IMR-90 (cell line): ENCODE data around the gene FGF21. TPM values are rescaled to one million over a fixed set of nuclear protein-coding genes. Genes with fewer than 3 reads are reported as not detected.

Experiments
- ATAC-seq: fragments of 200-7000 bp; cut with Tn5 transposase; 2 replicates; pipeline ENCODE4 v1.9.1; 2020; ENCODE audit warnings: low read depth, mild to moderate bottlenecking, moderate library complexity
- BruUV-seq: library from RNA; stranded (reverse); fragments of 400-500 nt; replicated peaks from 2 replicates; lab custom pipeline; 2021; lab: Mats Ljungman, UMichigan
- CTCF ChIA-PET: fragments of 300-600 bp; formaldehyde crosslinking; extraction: SDS; loops from one replicate; lab custom pipeline; 2021; ENCODE audit warnings: antibody characterized with exemption; lab: Yijun Ruan, JAX
- POLR2A ChIA-PET: fragments of 300-600 bp; sonication (Branson Sonifier 250); formaldehyde crosslinking; loops from one replicate; lab custom pipeline; 2022; ENCODE audit warnings: antibody characterized with exemption; ENCODE audit not compliant: unreplicated experiment; lab: Charles Lee
- DNase-seq: peaks from one replicate; pipeline ENCODE4 v3.0.0; 2013
- H2AFZ ChIP-seq: replicated peaks from 2 replicates; pipeline ENCODE3; 2013; ENCODE audit warnings: low read length, mild to moderate bottlenecking; ENCODE audit not compliant: poor library complexity
- H2AK5ac ChIP-seq: 2 replicates; pipeline ENCODE4 v1.6.1; 2013; ENCODE audit warnings: low read depth, low read length, inconsistent platforms
- H2AK9ac ChIP-seq: replicated peaks from 2 replicates; pipeline ENCODE3; 2013; ENCODE audit warnings: mild to moderate bottlenecking, low read depth, low read length, moderate library complexity; ENCODE audit not compliant: poor library complexity
- H2BK120ac ChIP-seq: 2 replicates; pipeline ENCODE4 v1.6.1; 2013; ENCODE audit warnings: low read depth, low read length, inconsistent platforms
- H2BK15ac ChIP-seq: 3 replicates; pipeline ENCODE4 v1.6.1; 2013; ENCODE audit warnings: low read depth, low read length, inconsistent platforms
- H2BK20ac ChIP-seq: 2 replicates; pipeline ENCODE4 v1.6.1; 2013; ENCODE audit warnings: low read depth, mild to moderate bottlenecking, inconsistent platforms, low read length, moderate library complexity
- H2BK5ac ChIP-seq: 2 replicates; pipeline ENCODE4 v1.6.1; 2013; ENCODE audit warnings: mild to moderate bottlenecking, low read depth, low read length, inconsistent platforms; ENCODE audit not compliant: poor library complexity, severe bottlenecking
- H3K14ac ChIP-seq: replicated peaks from 2 replicates; pipeline ENCODE4 v1.6.1; 2013; ENCODE audit warnings: low read depth, low read length, inconsistent platforms
- H3K18ac ChIP-seq: 2 replicates; pipeline ENCODE4 v1.6.1; 2013; ENCODE audit warnings: low read depth, low read length, control low read depth
- H3K23ac ChIP-seq: 2 replicates; pipeline ENCODE4 v1.6.1; 2013; ENCODE audit warnings: low read depth, low read length, inconsistent platforms
- H3K27ac ChIP-seq: 2 replicates; pipeline ENCODE4 v1.5.1; 2013; ENCODE audit warnings: mild to moderate bottlenecking, control low read depth, low read length; ENCODE audit not compliant: insufficient read depth
- H3K27me3 ChIP-seq: 2 replicates; pipeline ENCODE4 v1.6.1; 2013; ENCODE audit warnings: low read length; ENCODE audit not compliant: control insufficient read depth, insufficient read depth
- H3K36me3 ChIP-seq: 2 replicates; pipeline ENCODE4 v1.6.1; 2013; ENCODE audit warnings: low read length, mixed read lengths; ENCODE audit not compliant: control insufficient read depth, insufficient read depth
- H3K4ac ChIP-seq: 2 replicates; pipeline ENCODE4 v1.6.1; 2013; ENCODE audit warnings: low read depth, low read length, inconsistent platforms
- H3K4me1 ChIP-seq: 2 replicates; pipeline ENCODE4 v1.6.1; 2013; ENCODE audit warnings: low read length, mixed read lengths; ENCODE audit not compliant: control insufficient read depth, insufficient read depth
- H3K4me2 ChIP-seq: 2 replicates; pipeline ENCODE4 v1.6.1; 2013; ENCODE audit warnings: low read depth, mild to moderate bottlenecking, control low read depth, low read length, moderate library complexity
- H3K4me3 ChIP-seq: 2 replicates; pipeline ENCODE4 v1.5.1; 2013; ENCODE audit warnings: low read depth, mild to moderate bottlenecking, control low read depth, low read length, moderate library complexity; ENCODE audit not compliant: insufficient read depth
- H3K56ac ChIP-seq: 2 replicates; pipeline ENCODE4 v1.6.1; 2013; ENCODE audit warnings: low read length, inconsistent platforms; ENCODE audit not compliant: insufficient read depth; ENCODE audit errors: extremely low read depth
- H3K79me1 ChIP-seq, 2 experiments: 2 replicates each; pipeline ENCODE4 v1.6.1; 2013; ENCODE audit warnings: low read length in 2 of 2, inconsistent platforms in 1 of 2, low read depth in 1 of 2
- H3K9ac ChIP-seq: 2 replicates; pipeline ENCODE4 v1.6.1; 2013; ENCODE audit warnings: low read depth, low read length, control low read depth
- H3K9me1 ChIP-seq: 2 replicates; pipeline ENCODE4 v1.6.1; 2013; ENCODE audit warnings: low read length, inconsistent platforms; ENCODE audit not compliant: insufficient read depth
- H3K9me3 ChIP-seq: 2 replicates; pipeline ENCODE4 v1.6.1; 2013; ENCODE audit warnings: low read length; ENCODE audit not compliant: control insufficient read depth, insufficient read depth
- H4K20me1 ChIP-seq: 2 replicates; pipeline ENCODE4 v1.6.1; 2013; ENCODE audit warnings: low read length, inconsistent platforms; ENCODE audit not compliant: insufficient read depth
- H4K5ac ChIP-seq: 2 replicates; pipeline ENCODE4 v1.6.1; 2013; ENCODE audit warnings: mild to moderate bottlenecking, low read depth, low read length, control low read depth
- H4K8ac ChIP-seq, 2 experiments: 2 replicates each; pipeline ENCODE4 v1.6.1; 2013; ENCODE audit warnings: low read depth in 2 of 2, low read length in 2 of 2, control low read depth in 1 of 2, inconsistent platforms in 1 of 2
- H4K91ac ChIP-seq: 2 replicates; pipeline ENCODE4 v1.6.1; 2013; ENCODE audit warnings: low read depth, low read length, inconsistent platforms; ENCODE audit not compliant: insufficient read depth
- BHLHE40 ChIP-seq: fragments of 150-350 bp; IDR thresholded peaks from 2 replicates; pipeline ENCODE4 v1.6.1; 2016; ENCODE audit warnings: mild to moderate bottlenecking, low read depth, low read length
- CEBPB ChIP-seq: IDR thresholded peaks from 2 replicates; pipeline ENCODE4 v1.6.1; 2012; ENCODE audit warnings: low read depth, low read length, improper control_type of control experiment
- NFE2L2 ChIP-seq: fragments of 150-350 bp; IDR thresholded peaks from 2 replicates; pipeline ENCODE4 v1.6.1; 2016; ENCODE audit warnings: low read depth, mild to moderate bottlenecking, low read length
- POLR2A ChIP-seq: IDR thresholded peaks from 2 replicates; pipeline ENCODE4 v1.6.1; 2012; ENCODE audit warnings: mild to moderate bottlenecking, low read depth, low read length
- WGBS, 2 experiments: methylation state at CpG; one replicate each; pipeline versions ENCODE4 v1.1.5 to v1.1.7; 2013; ENCODE audit warnings: missing lambda C conversion rate in 2 of 2; ENCODE audit not compliant: insufficient read length in 1 of 2; ENCODE audit errors: extremely low coverage in 2 of 2; 5-methylcytosine and 5-hydroxymethylcytosine counted together
- dilution Hi-C: fragments of 300-500 bp; cut with HindIII; formaldehyde crosslinking; loops from one replicate; pipeline ENCODE4 v1.14.3; 2018; ENCODE audit warnings: low sequenced_read_pairs; ENCODE audit not compliant: unreplicated experiment
- in situ Hi-C: fragments of 300-500 bp; cut with MboI; formaldehyde crosslinking; loops from 3 replicates; pipeline ENCODE4 v1.14.3; 2019; ENCODE audit warnings: low sequenced_read_pairs, inconsistent platforms, mixed read lengths
- intact Hi-C: fragments of 100-400 bp; cut with micrococcal nuclease; formaldehyde crosslinking; loops from 2 replicates; pipeline ENCODE4 v1.10.0; 2022
- polyA plus RNA-seq, 3 experiments: library from polyadenylated mRNA; depleted of rRNA; stranded (reverse); fragments of >200 nt; gene quantifications; 2 replicates each; pipeline ENCODE4 v1.2.3, GENCODE V29; 2012; ENCODE audit warnings: low replicate concordance in 1 of 3
- total RNA-seq: library from RNA; depleted of rRNA; stranded (reverse); fragments of >200 nt; gene quantifications from 2 replicates; pipeline ENCODE4 v1.2.3, GENCODE V29; 2012
- TF ChIP-seq, protein P1 (sequence below): fragments of 150-350 bp; IDR thresholded peaks from 2 replicates; pipeline ENCODE4 v1.6.1; 2017; ENCODE audit warnings: mild to moderate bottlenecking, antibody characterized with exemption, low read length, low read depth
- TF ChIP-seq, protein P2 (sequence below): conservative IDR thresholded peaks from 2 replicates; pipeline ENCODE4 v1.5.1; 2012; ENCODE audit warnings: mild to moderate bottlenecking, low read depth, low read length, improper control_type of control experiment

Gene FGF21
- total and polyA plus RNA-seq, 2 of the 4 experiments (the other 2 are of a cell fraction): not detected

DNA sequence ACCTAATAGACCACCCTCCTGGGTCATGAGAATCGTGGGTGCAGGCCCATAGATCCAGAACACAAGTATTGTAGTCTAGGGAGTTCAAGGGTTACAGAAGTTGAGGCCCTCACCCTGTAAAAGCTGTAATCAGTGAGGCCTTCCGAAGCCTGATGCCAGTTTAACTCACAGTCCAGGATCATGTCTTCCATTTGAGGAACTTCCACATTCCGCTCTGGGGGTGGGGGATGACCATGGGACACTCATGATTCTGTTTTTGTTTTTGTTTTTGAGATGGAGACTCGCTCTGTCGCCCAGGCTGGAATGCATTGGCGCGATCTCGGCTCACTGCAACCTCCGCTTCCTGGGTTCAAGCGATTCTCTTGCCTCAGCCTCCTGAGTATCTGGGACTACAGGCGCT, 13.2 kb upstream of the FGF21 start (continued):
- TF ChIP-seq, protein P1, sequence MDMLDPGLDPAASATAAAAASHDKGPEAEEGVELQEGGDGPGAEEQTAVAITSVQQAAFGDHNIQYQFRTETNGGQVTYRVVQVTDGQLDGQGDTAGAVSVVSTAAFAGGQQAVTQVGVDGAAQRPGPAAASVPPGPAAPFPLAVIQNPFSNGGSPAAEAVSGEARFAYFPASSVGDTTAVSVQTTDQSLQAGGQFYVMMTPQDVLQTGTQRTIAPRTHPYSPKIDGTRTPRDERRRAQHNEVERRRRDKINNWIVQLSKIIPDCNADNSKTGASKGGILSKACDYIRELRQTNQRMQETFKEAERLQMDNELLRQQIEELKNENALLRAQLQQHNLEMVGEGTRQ: no peak

DNA sequence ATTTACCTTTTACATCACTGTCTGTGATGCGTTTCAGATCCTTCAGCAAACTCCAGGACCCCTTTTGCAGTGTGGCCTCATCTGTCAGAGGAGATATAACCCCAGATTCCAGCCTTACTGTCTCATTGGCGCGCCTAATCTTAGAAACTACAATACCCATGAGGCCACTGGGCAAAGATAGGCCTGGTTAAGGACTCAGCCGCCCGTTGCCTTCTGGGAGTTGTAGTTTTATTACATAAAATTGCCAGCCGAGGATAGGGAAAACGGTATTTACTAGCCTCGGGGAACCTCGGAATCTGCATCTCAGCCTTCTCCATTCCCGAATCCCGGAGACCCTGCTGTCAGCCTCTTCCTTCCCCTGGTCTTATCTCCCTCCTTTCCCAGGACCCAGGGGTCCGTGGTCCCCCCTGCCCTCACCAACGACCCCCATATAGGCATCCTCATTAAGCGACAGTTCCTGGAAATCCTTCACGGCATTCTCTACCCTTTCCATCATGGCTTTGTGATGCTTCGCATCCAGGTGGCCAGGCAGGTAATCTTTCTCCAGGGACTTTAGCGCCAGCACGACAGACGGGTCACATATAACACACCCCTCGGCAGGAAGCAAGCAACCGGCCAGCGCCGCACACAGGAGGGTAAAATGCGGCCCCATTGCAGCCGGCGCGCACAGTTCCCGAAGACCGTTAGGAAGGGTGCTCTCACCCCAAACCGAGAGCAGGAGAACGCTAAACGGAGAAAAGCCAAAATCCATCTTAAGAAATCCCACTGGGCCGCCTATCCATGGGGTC, 9.9 kb upstream of the FGF21 start:
- no peak overlapping the region for H4K5ac ChIP-seq
- H3K18ac ChIP-seq: no peak overlapping the region
- H3K4ac ChIP-seq: no peak overlapping the region
- ChIA-PET CTCF (no interaction called here), POLR2A (no interaction called here)
- no peak overlapping the region for H3K56ac ChIP-seq
- 24% methylated on average over 9 of the region's 33 CpGs; no CpG with 5 or more reads in 1 of the 2 experiments for WGBS, 2 experiments
- H4K8ac ChIP-seq: no peak overlapping the region
- peak overlapping the region; percentile 63 for H2AFZ ChIP-seq
- no peaks in the 10 kb centered on the region for H3K79me1 ChIP-seq
- H3K4me1 ChIP-seq: no peaks in the 10 kb centered on the region
- no peak overlapping the region for H3K14ac ChIP-seq
- no peak overlapping the region for H3K27ac ChIP-seq
- no peaks in the 10 kb centered on the region for H3K9me1 ChIP-seq
- H3K36me3 ChIP-seq: no peaks in the 10 kb centered on the region
- no peak overlapping the region for H3K4me2 ChIP-seq
- no peak overlapping the region for H2BK120ac ChIP-seq
- H3K9me3 ChIP-seq: no peaks in the 10 kb centered on the region
- dilution Hi-C loops (no loop called here), in situ Hi-C loops (no loop called here), intact Hi-C loops (no loop called here)
- peaks cover 12% of the 10 kb centered on the region; the same call in 1 of the 2 replicates for H3K27me3 ChIP-seq
- TF ChIP-seq NFE2L2 (no peak), CEBPB (no peak), POLR2A (no peak), BHLHE40 (no peak)
- TF ChIP-seq, protein P2, sequence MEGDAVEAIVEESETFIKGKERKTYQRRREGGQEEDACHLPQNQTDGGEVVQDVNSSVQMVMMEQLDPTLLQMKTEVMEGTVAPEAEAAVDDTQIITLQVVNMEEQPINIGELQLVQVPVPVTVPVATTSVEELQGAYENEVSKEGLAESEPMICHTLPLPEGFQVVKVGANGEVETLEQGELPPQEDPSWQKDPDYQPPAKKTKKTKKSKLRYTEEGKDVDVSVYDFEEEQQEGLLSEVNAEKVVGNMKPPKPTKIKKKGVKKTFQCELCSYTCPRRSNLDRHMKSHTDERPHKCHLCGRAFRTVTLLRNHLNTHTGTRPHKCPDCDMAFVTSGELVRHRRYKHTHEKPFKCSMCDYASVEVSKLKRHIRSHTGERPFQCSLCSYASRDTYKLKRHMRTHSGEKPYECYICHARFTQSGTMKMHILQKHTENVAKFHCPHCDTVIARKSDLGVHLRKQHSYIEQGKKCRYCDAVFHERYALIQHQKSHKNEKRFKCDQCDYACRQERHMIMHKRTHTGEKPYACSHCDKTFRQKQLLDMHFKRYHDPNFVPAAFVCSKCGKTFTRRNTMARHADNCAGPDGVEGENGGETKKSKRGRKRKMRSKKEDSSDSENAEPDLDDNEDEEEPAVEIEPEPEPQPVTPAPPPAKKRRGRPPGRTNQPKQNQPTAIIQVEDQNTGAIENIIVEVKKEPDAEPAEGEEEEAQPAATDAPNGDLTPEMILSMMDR: no peak
- DNase-seq (peak; percentile 57), ATAC-seq (peak; percentile 66)
- no peak overlapping the region for H3K23ac ChIP-seq
- no peaks in the 10 kb centered on the region for H4K20me1 ChIP-seq
- H2BK20ac ChIP-seq: no peak overlapping the region
- H2AK5ac ChIP-seq: no peak overlapping the region
- no peak overlapping the region for H3K4me3 ChIP-seq
- H2BK5ac ChIP-seq: no peak overlapping the region
- H2AK9ac ChIP-seq: no peak overlapping the region
- no peak overlapping the region for H2BK15ac ChIP-seq
- H3K9ac ChIP-seq: no peak overlapping the region
- BruUV-seq: no TSS peak
- H4K91ac ChIP-seq: no peak overlapping the region
